GM08714 (cell line): ENCODE results near the gene ZNF276.
"Not testable (repeated sequence)": the region's sequence is repeated elsewhere in the genome, so short reads cannot be mapped to it uniquely, and the experiment has no call there.

Source experiments
- H3K4me3 ChIP-seq: fragments of 200-500 bp; sonication (Bioruptor generic); 2 replicates; pipeline ENCODE4 v1.5.1; 2014; ENCODE audit warnings: mild to moderate bottlenecking, low read length, inconsistent platforms
- ZNF274 ChIP-seq: IDR thresholded peaks from 2 replicates; pipeline ENCODE4 v1.6.1; 2012; ENCODE audit warnings: mild to moderate bottlenecking, low read depth, low read length

The ZNF276 gene

DNA sequence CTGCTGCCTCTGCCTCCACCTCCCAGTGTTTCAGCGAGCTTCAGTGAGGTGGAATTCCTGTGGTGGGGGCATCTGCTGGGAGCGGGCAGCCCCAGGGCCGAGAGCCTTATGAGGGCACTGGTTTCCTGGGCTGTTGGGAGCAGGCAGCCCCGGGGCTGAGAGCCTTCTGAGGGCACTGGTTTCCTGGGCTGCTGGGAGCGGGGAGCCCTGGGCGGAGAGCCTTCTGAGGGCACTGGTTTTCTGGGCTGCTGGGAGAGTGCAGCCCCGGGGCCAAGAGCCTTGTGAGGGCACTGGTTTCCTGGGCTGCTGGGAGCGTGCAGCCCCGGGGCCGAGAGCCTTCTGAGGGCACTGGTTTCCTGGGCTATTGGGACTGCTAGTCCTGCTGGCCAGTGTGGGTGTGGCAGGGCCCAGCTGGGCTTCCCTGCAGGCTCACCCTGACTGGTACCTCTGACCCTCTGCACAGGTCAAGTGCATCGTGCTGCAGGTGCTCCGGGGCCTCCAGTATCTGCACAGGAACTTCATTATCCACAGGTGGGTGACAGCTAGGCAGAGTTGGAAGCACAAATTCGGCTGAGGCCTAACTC lies 29.3 kb upstream of the ZNF276 start:
- H3K4me3 ChIP-seq, result no peak overlapping the region
- no peak for TF ChIP-seq ZNF274

DNA sequence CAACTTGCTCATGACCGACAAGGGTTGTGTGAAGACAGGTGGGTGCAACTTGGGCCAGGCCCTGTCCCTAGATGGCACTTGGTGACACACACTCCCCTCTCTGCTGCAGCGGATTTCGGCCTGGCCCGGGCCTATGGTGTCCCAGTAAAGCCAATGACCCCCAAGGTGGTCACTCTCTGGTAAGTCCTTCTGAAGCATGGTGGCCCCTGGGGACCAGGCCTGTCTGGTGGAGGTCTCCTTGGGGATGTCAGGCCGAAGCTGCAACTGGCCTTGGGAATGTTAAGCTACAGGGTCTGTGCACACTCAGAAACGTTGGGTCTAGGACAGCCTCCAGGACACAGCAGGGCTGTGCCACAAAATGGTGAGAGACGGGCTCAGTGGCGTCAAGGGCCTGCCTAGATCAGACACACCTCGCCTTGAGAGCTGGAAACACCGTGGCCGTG lies 28.0 kb upstream of the ZNF276 start:
- no peak for TF ChIP-seq ZNF274
- H3K4me3 ChIP-seq, result no peak overlapping the region

DNA sequence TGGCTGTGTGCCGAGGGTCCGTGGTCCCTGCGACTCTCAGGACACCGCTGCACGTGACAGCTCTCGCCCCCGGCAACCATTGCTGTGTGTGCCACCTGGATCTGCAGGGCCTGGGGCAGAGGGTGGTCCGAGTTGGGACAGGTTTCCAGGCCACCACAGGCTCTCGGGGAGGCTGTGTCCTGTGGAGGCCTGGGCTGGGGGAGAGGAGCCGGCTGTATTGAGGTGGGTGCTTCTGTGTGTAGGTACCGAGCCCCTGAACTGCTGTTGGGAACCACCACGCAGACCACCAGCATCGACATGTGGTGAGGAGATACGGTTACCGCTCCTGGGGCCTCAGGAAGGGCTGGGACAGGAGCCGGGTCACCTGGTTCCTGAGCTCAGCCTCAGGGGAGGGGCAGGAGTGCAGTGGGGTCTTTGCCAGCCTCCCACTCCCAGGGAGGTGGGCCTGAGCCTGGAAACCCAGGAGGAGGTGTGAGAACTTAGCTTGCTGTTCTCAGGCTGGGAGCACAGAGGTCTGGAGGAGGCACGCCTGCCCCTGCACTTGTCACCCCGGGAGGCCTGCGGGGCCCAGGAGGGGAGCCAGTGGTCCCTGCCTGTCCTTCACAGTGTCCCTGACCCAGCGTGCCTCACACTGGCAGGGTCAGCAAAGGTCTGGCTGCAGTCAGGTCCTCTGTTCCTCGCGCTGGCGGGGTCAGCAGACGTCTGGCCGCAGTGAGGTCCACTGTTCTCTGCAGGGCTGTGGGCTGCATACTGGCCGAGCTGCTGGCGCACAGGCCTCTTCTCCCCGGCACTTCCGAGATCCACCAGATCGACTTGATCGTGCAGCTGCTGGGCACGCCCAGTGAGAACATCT lies 27.2 kb upstream of the ZNF276 start:
- TF ChIP-seq ZNF274, result no peak
- no peak overlapping the region for H3K4me3 ChIP-seq

DNA sequence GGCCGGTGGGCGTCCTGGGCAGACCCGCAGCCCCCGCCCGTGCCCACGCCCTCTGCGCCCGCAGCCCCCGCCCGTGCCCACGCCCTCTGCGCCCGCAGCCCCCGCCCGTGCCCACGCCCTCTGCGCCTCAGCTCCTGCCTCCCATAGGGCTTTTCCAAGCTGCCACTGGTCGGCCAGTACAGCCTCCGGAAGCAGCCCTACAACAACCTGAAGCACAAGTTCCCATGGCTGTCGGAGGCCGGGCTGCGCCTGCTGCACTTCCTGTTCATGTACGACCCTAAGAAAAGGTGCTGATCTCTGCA lies 26.6 kb upstream of the ZNF276 start:
- not testable (repeated sequence) for H3K4me3 ChIP-seq

DNA sequence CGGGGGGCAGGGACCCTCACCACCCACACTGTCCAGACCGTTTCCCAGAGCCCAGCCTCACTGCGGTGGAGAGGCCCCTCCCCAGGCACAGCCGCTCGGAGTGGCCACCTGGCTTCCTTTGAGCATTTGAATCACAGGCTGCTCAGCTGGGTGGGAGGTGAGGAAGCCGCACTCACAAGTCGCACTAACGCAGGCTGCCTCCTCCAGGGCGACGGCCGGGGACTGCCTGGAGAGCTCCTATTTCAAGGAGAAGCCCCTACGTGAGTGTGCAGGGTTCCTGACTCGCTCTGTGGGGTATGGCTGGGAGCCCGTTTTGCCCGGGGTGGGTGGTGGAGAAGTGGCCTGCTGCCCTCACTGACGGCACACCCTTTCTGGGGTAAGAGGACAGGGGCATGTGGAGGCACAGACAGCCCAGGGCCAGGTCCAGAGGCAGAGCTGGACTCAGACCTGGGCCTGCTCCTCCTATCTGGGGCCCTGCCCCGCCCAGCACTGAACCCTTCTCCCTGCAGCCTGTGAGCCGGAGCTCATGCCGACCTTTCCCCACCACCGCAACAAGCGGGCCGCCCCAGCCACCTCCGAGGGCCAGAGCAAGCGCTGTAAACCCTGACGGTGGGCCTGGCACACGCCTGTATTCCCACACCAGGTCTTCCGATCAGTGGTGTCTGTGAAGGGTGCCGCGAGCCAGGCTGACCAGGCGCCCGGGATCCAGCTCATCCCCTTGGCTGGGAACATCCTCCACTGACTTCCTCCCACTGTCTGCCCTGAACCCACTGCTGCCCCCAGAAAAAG lies 26.1 kb upstream of the ZNF276 start:
- no peak overlapping the region for H3K4me3 ChIP-seq
- TF ChIP-seq ZNF274, result no peak

DNA sequence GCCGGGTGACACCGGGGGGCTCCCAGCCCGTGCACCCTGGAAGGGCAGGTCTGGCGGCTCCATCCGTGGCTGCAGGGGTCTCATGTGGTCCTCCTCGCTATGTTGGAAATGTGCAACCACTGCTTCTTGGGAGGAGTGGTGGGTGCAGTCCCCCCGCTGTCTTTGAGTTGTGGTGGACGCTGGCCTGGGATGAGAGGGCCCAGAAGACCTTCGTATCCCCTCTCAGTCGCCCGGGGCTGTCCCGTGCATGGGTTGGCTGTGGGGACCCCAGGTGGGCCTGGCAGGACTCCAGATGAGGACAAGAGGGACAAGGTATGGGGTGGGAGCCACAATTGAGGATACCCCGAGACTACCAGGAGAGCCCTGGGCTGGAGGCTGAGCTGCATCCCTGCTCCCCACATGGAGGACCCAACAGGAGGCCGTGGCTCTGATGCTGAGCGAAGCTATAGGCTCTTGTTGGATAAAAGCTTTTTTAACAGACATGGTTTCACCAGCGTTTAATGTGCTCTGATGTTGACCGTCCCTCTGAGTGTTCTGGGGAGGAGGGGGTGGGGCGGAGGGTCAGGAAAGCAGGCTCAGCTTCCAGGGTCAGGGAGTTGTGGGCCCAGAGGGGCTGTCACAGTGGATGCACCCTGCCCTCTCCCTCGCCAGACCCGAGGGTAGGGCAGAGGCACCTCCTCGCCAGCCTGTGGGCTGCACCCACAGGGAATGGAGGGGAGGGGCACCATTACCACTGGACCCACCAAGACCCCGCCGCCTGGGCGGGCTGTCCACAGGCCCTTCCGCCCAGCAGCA lies 25.3 kb upstream of the ZNF276 start:
- H3K4me3 ChIP-seq, result no peak overlapping the region
- TF ChIP-seq ZNF274, result no peak

DNA sequence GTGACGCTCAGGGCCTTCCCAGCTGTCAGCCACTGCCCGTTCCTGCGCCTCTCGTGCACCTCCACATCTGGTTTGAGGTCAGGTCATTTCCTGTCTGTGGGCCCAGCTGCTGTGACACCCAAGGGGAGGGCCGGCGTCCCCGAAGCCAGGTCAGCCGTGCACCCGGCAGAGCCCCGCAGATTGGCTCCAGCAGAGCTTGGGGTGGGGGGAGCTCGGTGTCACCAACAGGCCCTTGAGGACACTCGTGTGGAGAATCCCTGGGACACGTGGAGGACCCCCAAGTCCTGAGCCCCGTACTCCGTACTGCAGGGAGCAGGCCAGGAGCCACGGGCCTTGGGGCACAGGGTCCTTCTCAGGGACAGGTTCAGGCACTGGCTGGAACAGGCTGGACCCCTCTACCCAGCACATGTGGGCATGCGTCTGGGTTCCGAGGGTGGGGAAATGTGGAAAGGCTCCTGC lies 24.6 kb upstream of the ZNF276 start:
- no peak overlapping the region for H3K4me3 ChIP-seq
- no peak for TF ChIP-seq ZNF274

DNA sequence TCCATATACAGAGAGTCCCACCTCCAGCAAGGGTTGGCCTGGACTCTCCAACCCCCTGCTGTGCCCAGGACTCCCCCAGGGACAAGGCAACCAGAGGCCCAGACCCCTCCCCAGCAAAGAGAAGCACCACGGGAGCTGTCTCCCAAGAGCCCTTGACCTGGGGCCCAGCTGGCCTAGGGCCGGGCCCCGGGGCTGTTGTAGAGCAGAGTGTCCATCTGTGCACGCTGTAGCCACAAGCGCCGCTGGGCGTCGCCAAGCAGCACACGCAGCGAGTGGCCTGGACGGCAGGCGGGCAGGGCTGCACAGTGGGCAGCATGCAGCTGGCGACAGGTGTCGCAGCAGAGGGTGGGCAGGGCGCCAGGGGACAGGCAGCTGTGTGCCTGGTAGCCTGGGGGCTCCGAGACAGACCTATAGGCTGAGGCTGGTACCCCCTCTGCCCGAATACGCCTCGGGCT lies 24.1 kb upstream of the ZNF276 start:
- TF ChIP-seq ZNF274, result no peak
- H3K4me3 ChIP-seq, result no peak overlapping the region

DNA sequence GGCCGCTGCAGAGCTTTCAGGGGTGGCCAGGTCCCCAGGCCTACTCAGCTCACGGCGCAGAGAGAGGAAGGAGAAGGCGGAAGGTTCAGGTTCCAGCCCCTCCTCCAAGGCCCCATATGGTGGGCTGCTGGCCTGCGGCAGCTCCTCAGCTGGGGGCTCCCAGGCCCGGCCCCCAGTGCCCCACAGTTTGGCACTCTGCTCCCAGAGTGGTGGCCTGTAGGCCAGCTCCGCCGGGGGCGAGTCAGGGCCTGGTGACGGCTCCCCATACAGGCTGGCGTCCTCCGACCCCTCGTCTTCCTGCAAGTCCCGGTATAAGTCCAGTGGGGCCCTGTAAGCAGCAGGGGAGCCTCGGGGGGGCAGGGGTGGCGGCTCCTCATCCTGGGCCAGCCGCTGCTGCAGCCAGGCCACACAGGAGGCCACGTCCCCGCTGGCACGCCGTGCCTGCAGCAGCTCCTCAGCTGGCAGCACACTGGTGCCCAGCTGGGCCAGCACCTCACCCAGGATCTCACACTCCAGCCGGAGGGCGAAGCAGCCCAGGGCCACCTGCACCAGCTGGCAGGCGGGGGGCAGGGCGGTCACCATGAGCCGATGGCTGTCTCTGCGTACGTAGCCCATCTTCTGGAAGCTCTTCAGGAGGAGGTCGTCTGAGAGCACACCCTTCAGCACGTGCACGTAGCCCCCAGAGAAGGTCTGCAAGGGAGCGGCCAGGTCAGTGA lies 23.6 kb upstream of the ZNF276 start:
- no peak for TF ChIP-seq ZNF274
- no peak overlapping the region for H3K4me3 ChIP-seq

DNA sequence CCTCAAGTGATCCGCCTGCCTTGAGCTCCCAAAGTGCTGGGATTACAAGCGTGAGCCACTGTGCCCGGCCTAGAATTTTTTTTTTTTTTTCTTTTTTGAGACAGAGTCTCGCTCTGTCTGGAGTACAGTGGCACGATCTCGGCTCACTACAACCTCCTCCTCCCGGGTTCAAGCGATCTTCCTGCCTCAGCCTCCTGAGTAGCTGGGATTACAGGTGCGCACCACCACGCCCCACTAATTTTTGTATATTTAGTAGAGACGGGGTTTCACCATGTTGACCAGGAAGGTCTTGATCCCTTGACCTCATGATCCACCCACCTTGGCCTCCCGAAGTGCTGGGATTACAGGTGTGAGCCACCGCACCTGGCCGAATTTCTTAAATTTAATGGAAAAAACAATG lies 22.6 kb upstream of the ZNF276 start:
- H3K4me3 ChIP-seq, result not testable (repeated sequence)

DNA sequence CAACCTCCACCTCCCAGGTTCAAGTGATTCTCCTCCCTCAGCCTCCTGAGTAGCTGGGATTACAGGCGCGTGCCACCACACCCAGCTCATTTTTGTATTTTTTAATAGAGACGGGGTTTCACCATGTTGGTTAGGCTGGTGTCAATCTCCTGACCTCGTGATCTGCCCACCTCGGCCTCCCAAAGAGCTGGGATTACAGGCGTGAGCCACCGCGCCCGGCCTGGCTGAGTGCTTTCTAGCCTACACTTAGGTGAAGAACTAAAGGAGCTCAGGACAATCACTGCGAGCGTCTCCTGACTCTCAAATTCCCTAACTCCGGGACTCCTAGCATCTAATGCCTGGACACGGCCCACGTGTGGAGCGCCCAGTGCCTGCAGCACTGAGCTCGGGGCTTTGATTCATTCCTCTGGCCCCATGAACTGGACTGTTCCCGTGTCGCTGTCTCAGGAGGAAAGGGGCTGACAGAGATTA lies 21.7 kb upstream of the ZNF276 start:
- not testable (repeated sequence) for H3K4me3 ChIP-seq

DNA sequence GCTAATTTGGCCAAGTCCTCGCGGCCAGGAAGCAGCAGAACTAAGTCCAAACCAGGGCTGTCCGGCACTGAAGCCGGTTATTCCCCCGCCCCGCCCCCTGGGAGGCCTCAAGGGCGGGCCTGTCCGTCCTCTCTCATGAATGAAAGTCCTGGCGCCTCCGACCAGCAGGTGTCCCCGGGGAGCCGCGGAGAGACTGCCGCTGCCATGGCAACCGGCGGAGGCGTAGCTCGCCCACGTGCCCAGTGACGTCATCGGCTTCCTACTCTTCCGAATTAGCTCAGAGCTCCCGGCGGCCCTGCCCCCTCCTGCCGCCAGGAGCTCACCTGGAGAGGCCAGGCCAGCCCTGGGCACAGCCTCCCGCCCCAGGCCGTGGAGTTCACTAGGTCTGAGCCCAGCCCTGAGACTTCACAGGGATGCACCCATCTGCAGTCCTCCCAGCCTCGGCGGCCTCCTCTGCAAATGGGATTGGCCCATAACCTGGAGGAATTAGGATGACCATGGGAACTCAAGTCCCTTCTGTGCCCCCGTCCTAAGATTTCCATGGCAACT lies 21.2 kb upstream of the ZNF276 start:
- TF ChIP-seq ZNF274, result no peak
- H3K4me3 ChIP-seq, result peak overlapping the region; percentile 63; the same call in 1 of the 2 replicates
